Stimulated activated naive B cell treated with anti-CD40 and anti-IgM and Interleukin-4, amounts not matched to agents 10 μg/mL and 1 μg/mL and 100 μg/mL, for 72 hours (primary cell): ENCODE results near the gene LYRM4.

Experiments
- ATAC-seq, 2 donors: fragments of 150-1000 bp; cut with Tn5 transposase; replicated peaks; 2 replicates each; pipeline ENCODE4 v1.10.0; 2021; ENCODE audit warnings: moderate library complexity in 1 of 2
- DNase-seq: peaks from one replicate; pipeline ENCODE4 v3.0.0; 2021
- H3K27ac Mint-ChIP-seq: one replicate; pipeline ENCODE4 v1.8.0; 2022; ENCODE audit warnings: mild to moderate bottlenecking, mixed read lengths
- H3K27me3 Mint-ChIP-seq, 2 donors: one replicate each; pipeline ENCODE4 v1.8.0; 2022; ENCODE audit warnings: mixed read lengths in 2 of 2
- H3K36me3 Mint-ChIP-seq, 2 donors: one replicate each; pipeline ENCODE4 v1.8.0; 2022; ENCODE audit warnings: mixed read lengths in 2 of 2, mild to moderate bottlenecking in 1 of 2
- H3K4me1 Mint-ChIP-seq, 2 donors: one replicate each; pipeline ENCODE4 v1.8.0; 2022; ENCODE audit warnings: mixed read lengths in 2 of 2, mild to moderate bottlenecking in 1 of 2
- H3K4me3 Mint-ChIP-seq, 2 donors: one replicate each; pipeline ENCODE4 v1.8.0; 2022; ENCODE audit warnings: mild to moderate bottlenecking in 2 of 2, mixed read lengths in 2 of 2, moderate library complexity in 1 of 2
- H3K9me3 Mint-ChIP-seq, 2 donors: one replicate each; pipeline ENCODE4 v1.8.0; 2022; ENCODE audit warnings: mixed read lengths in 2 of 2, mild to moderate bottlenecking in 1 of 2

LYRM4 gene

GRCh38 chr6:5274231-5274630 lies 13.5 kb upstream of the LYRM4 start:
- ATAC-seq (no peak), DNase-seq (no peak)
- H3K4me1 Mint-ChIP-seq, result peaks cover 16 to 36% of the 10 kb centered on the region in 2 donors
- no peak overlapping the region for H3K4me3 Mint-ChIP-seq
- H3K27ac Mint-ChIP-seq, result no peak overlapping the region
- peaks cover 3 to 4% of the 10 kb centered on the region in 2 donors for H3K9me3 Mint-ChIP-seq
- peaks cover 17 to 34% of the 10 kb centered on the region in 2 donors for H3K36me3 Mint-ChIP-seq
- H3K27me3 Mint-ChIP-seq, result no peaks in the 10 kb centered on the region

- DNase-seq (no peak), ATAC-seq (no peak)
- no peaks in the 10 kb centered on the region for H3K27me3 Mint-ChIP-seq
- H3K9me3 Mint-ChIP-seq, result peaks cover 0 to 3% of the 10 kb centered on the region in 2 donors
- no peak overlapping the region for H3K27ac Mint-ChIP-seq
- H3K4me3 Mint-ChIP-seq, result no peak overlapping the region
- H3K36me3 Mint-ChIP-seq, result peaks cover 25 to 36% of the 10 kb centered on the region in 2 donors
- H3K4me1 Mint-ChIP-seq, result peaks cover 8 to 20% of the 10 kb centered on the region in 2 donors
Measured at GRCh38 chr6:5271926-5272325, 11.2 kb upstream of the LYRM4 start.

DNA sequence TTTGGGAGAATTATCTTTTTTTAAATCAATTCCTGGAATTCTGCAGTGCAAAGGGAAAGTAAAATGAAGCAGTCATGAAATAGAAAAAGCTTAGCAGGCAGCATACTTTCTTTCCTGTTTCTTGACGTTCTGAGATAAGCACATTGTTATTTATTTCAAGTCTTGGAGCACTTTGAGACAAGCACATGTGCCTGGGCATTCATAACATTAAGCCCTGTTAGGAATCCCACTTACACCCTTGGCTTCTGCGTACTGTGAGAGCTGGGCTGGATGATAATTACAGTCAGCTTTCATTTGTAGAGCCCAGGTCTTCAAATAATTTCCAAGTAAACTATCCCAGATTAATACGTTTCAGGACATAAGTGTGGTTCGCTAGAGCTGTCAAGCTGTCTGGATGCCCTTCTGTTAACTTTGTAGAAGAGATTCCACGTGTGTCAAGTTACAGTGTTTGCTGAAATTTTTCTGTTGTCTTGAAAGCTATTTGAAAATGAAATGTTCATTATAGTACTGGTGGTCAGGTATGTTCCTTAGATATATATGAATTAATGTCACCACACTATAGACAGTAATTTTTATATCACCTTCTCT lies 9.4 kb upstream of the LYRM4 start:
- DNase-seq (no peak), ATAC-seq (no peak)
- Mint-ChIP-seq H3K4me1 (peaks cover 13 to 28% of the 10 kb centered on the region in 2 donors), H3K4me3 (no peak overlapping the region), H3K9me3 (peaks cover 0 to 3% of the 10 kb centered on the region in 2 donors), H3K36me3 (peaks cover 30 to 43% of the 10 kb centered on the region in 2 donors), H3K27me3 (no peaks in the 10 kb centered on the region), H3K27ac (no peak overlapping the region)

DNA sequence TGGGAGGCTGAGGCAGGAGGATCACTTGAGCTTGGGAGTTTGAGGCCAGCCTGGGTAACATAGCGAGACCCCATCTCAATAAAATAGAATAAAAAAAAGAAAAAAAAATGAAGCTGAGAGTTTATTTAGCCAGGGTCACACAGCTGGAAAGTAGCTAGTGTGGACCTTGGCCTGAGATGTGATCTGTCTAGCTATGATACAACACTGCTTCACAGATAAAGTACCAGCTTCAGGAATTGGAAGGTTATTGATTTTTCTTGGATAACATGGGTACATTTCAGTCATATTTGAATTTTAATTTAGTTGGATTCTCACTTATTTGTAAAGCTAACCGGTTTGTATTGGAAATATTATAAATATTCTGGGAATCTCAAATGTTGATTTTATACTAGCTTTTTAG lies 5.7 kb upstream of the LYRM4 start:
- peaks cover 21 to 28% of the 10 kb centered on the region in 2 donors for H3K36me3 Mint-ChIP-seq
- no peak for DNase-seq
- H3K4me1 Mint-ChIP-seq, result peaks cover 12 to 16% of the 10 kb centered on the region in 2 donors
- H3K4me3 Mint-ChIP-seq, result no peak overlapping the region
- peaks cover 0 to 3% of the 10 kb centered on the region in 2 donors for H3K9me3 Mint-ChIP-seq
- no peaks in the 10 kb centered on the region for H3K27me3 Mint-ChIP-seq
- no peak overlapping the region for H3K27ac Mint-ChIP-seq
- ATAC-seq, result no peak

GRCh38 chr6:5261545-5262109 lies 877 bp upstream of the LYRM4 start:
- peaks cover 37% of the 10 kb centered on the region in 2 donors for H3K4me1 Mint-ChIP-seq
- no peak for DNase-seq
- no peak for ATAC-seq
- H3K4me3 Mint-ChIP-seq, result peak overlapping the region; percentile 92 to 97
- no peaks in the 10 kb centered on the region for H3K27me3 Mint-ChIP-seq
- H3K36me3 Mint-ChIP-seq, result peaks cover 18 to 34% of the 10 kb centered on the region in 2 donors
- H3K9me3 Mint-ChIP-seq, result no peaks in the 10 kb centered on the region
- H3K27ac Mint-ChIP-seq, result peak overlapping the region; percentile 100

DNA sequence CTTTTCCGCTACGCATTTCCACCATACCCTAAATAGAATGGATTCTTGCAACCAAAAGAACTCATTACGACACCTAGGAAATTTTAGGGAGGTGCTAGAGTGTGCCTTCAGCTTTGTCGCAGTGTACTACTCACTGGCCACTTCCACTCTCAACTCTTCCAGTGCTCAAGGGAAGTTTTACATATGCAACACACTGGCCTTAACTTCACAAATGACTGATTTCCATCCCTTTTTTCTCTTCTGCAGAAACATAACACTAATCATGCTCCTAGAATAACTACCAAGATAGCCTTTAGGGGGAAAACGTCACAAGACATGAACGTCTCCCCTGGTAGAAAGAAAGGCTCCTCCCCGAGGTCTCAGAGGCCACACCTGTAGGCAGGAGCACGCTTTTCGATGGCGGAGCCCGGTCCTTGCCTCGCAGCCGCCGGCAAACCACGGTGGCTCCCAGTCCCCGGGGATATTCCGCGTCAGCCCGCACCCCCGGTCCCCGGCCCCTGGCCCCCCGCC lies 584 bp downstream of the LYRM4 start:
- ATAC-seq, result peak; percentile 83 to 85
- H3K4me3 Mint-ChIP-seq, result peak overlapping the region; percentile 92 to 97
- peak; percentile 79 for DNase-seq
- peaks cover 15 to 29% of the 10 kb centered on the region in 2 donors for H3K36me3 Mint-ChIP-seq
- no peaks in the 10 kb centered on the region for H3K9me3 Mint-ChIP-seq
- H3K27ac Mint-ChIP-seq, result peak overlapping the region; percentile 100
- H3K4me1 Mint-ChIP-seq, result peaks cover 32 to 34% of the 10 kb centered on the region in 2 donors
- H3K27me3 Mint-ChIP-seq, result no peaks in the 10 kb centered on the region

DNA sequence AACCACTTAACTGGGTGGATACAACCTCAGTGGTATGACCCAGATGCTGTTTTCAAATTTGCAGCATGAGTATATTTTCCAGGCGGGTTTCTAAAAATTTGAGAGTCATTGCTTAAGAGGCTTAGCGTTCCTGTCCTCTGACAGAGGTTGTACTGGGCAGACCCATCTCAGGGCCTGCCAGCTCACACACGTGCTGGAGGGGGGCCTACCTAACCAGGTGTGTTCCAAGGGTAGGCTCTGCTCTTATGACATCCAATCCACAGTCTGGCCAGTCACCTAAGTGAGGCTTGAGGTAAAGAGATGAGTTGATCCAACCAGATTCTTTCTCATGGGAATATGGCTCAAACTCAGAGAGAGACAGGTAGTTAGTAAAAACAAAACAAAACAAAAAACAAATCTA lies 1.3 kb downstream of the LYRM4 start:
- ATAC-seq (no peak), DNase-seq (no peak)
- Mint-ChIP-seq H3K27ac (peak overlapping the region; percentile 100), H3K36me3 (peaks cover 22 to 37% of the 10 kb centered on the region in 2 donors), H3K27me3 (no peaks in the 10 kb centered on the region), H3K9me3 (no peaks in the 10 kb centered on the region), H3K4me3 (peak overlapping the region; percentile 92 to 97), H3K4me1 (peaks cover 31 to 38% of the 10 kb centered on the region in 2 donors)

DNA sequence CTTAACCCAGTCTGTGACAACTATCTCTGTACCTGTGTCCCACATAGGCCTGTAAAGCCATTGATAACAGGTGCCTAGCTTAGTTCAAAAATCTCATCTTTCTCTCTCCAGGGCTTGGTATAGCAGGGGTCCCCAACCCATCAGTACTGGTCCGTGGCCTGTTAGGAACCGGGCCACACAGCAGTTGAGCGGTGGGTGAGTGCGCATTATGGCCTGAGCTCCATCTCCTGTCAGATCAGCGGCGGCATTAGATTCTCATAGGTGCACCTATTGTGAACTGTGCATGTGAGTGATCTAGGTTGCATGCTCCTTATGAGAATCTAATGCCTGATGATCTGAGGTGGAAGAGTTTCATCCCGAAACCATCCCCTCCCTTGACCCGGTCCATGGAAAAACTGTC lies 3.4 kb downstream of the LYRM4 start:
- ATAC-seq (no peak), DNase-seq (no peak)
- Mint-ChIP-seq H3K36me3 (peaks cover 26 to 41% of the 10 kb centered on the region in 2 donors), H3K4me3 (no peak overlapping the region), H3K27me3 (no peaks in the 10 kb centered on the region), H3K27ac (peak overlapping the region; percentile 6), H3K9me3 (peaks cover 0 to 1% of the 10 kb centered on the region in 2 donors), H3K4me1 (peaks cover 34 to 42% of the 10 kb centered on the region in 2 donors)

DNA sequence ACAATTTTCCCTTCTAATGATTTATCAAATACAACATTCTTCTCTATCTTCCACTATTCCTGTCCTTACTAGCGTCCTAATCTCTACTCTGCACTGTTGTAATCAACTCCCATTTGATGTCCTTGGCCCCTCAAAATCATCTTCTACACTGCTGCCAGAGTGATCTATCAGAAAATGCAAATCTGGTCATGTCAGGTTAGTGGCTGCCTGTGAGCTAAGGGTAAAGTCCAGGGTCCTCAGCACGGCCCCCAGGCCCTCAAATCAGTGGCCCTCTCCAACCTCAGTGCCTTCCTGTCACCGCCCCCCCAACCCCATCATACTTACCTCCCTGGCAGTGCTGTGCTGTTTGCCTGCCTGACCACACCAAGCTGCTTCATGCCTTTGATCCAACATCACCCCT lies 3.8 kb downstream of the LYRM4 start:
- Mint-ChIP-seq H3K27me3 (no peaks in the 10 kb centered on the region), H3K9me3 (peaks cover 0 to 2% of the 10 kb centered on the region in 2 donors), H3K4me3 (no peak overlapping the region), H3K27ac (no peak overlapping the region), H3K36me3 (peaks cover 31 to 46% of the 10 kb centered on the region in 2 donors), H3K4me1 (peaks cover 37 to 46% of the 10 kb centered on the region in 2 donors)
- ATAC-seq (no peak), DNase-seq (no peak)

- Mint-ChIP-seq H3K9me3 (peaks cover 5 to 7% of the 10 kb centered on the region in 2 donors), H3K4me1 (peaks cover 22 to 41% of the 10 kb centered on the region in 2 donors), H3K36me3 (peaks cover 31 to 46% of the 10 kb centered on the region in 2 donors), H3K4me3 (no peak overlapping the region), H3K27me3 (no peaks in the 10 kb centered on the region), H3K27ac (no peak overlapping the region)
- DNase-seq (no peak), ATAC-seq (no peak)
Measured at GRCh38 chr6:5250911-5251310, 9.8 kb downstream of the LYRM4 start.

DNA sequence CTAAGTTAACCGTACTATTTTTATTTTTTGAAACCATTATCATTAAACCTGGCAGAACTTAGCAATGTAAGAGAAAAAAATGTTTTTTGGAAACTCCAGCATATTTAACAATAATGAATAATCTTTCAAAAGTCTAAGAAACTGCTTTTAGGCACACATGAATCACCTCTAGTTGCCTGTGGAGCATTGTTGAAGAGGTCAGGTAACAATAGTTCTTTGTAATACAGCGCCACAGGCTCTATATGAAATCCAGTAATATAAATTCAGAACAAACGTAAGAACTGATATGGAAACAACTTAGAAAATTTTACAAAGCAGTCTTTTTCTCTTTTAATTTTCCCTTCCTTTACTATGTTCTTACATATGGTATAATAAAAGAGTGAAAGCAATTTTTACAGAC lies 10.3 kb downstream of the LYRM4 start:
- Mint-ChIP-seq H3K27ac (no peak overlapping the region), H3K27me3 (no peaks in the 10 kb centered on the region), H3K4me1 (peaks cover 25 to 43% of the 10 kb centered on the region in 2 donors), H3K9me3 (peaks cover 5 to 7% of the 10 kb centered on the region in 2 donors), H3K4me3 (no peak overlapping the region), H3K36me3 (peaks cover 34 to 51% of the 10 kb centered on the region in 2 donors)
- ATAC-seq (no peak), DNase-seq (no peak)

DNA sequence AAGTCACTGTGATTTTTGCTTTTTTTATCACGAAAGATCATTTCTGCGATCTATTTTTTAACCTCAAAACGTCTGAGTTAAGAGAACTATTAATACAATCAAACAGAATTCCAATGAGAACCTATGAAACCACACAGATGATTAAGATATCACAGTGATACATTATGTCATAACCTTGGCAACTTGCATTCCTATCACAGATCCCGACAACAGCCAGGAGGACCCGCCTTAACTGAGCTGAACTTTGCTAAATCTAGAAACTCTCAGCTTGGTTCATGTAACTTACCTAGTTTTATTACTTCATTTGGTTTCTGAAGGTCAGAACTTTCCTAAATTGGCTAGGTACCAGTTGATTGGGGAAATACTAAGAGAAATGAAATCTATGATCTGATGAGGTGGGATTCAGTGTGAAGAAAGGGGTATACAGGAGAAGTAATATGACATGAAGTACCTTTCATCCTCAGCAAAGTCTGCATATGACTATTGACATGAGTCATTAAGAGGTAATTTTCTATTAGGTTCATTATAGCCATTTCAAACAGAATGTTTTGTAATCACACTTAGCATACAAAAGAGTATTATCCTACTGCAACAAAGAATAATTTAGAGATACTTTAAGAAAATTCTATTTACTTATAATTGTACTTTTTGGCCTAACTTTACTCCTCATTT lies 11.2 kb downstream of the LYRM4 start:
- Mint-ChIP-seq H3K9me3 (peaks cover 5 to 7% of the 10 kb centered on the region in 2 donors), H3K27me3 (no peaks in the 10 kb centered on the region), H3K4me3 (no peak overlapping the region), H3K4me1 (peaks cover 28 to 37% of the 10 kb centered on the region in 2 donors), H3K27ac (no peak overlapping the region), H3K36me3 (peaks cover 29 to 51% of the 10 kb centered on the region in 2 donors)
- ATAC-seq (no peak), DNase-seq (no peak)

DNA sequence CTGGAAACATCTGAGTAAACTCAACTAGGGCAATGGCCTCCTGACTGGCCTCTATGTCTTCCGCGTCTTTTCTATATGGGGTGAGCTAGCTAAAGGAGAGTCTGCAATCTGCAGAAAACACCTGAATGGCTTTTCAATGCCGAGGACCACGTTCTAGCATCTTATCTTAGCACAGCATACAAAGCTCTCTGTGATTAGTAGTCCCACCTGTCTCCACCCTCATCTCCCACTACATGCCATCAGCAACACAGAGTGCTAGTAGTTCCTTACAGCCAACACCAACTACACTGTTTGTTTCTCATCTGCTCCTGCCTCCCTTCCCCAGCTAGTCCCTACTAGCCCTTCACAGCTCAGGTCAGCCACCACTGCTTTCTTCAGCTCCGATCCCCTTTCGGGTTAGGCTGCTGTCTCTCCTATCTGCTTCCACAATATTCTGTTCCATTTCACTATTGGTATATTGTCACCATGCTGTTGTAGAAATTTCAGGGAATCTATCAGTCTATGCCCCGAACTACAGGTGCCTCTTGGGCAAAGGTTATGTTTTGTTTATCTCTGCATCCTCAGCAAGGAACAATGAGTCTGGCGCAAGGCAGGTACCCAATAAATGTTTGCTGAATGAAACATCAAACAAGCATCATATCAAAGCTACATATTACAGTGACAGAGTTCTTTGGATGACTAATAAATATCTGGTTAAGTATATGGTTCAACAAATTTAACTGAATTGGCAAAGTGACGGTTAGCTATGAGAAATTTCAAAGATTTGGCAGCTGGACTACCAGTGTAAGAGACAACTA lies 12.2 kb downstream of the LYRM4 start:
- Mint-ChIP-seq H3K27ac (no peak overlapping the region), H3K9me3 (peaks cover 5 to 7% of the 10 kb centered on the region in 2 donors), H3K36me3 (peaks cover 31 to 53% of the 10 kb centered on the region in 2 donors), H3K27me3 (no peaks in the 10 kb centered on the region), H3K4me1 (peaks cover 28 to 36% of the 10 kb centered on the region in 2 donors), H3K4me3 (no peak overlapping the region)
- ATAC-seq, result no peak
- no peak for DNase-seq

- Mint-ChIP-seq H3K36me3 (peaks cover 25 to 49% of the 10 kb centered on the region in 2 donors), H3K4me3 (no peak overlapping the region), H3K4me1 (peaks cover 23 to 31% of the 10 kb centered on the region in 2 donors), H3K9me3 (peaks cover 3 to 7% of the 10 kb centered on the region in 2 donors), H3K27ac (no peak overlapping the region), H3K27me3 (no peaks in the 10 kb centered on the region)
- DNase-seq (no peak), ATAC-seq (no peak)
Measured at GRCh38 chr6:5247201-5247600, 13.5 kb downstream of the LYRM4 start.
